ENCODE results near the gene MAML1.
"Not testable (repeated sequence)": the region's sequence is repeated elsewhere in the genome, so short reads cannot be mapped to it uniquely, and the experiment has no call there.

MAML1 gene

DNA sequence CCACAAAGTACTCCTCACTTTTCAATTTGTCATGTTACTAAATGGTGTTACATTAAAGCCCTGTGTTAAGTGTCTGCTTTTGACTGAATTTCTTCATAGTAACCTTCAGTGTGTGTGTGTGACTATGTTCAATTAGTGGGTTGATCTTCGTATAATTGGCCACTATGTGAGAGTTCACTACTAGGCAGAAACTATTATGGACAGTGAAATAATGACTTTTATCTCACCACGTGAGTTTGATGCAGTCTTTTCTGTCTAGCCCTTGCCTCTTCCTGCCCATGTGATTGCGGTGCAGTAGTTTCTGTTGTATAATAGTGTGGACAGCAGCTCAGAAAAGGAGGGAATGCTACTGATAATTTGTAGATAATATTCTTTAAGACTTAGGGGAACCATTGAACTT, 1.8 kb upstream of the MAML1 start:
- H3K27ac ChIP-seq: peak overlapping the region in 7 of 11 experiments; percentile 1 to 99 (median 93); a peak in 10 of 22 replicates
- H3K4me2 ChIP-seq: peak overlapping the region in 4 of 11 experiments; percentile 82 to 97 (median 89); a peak in 8 of 22 replicates
- peaks cover 27 to 77% (median 38%) of the 10 kb centered on the region in 10 experiments for H3K4me1 ChIP-seq
- peaks cover 27 to 65% (median 42%) of the 10 kb centered on the region in 11 experiments; a peak in 21 of 22 replicates for H4K20me1 ChIP-seq
- no peaks in the 10 kb centered on the region for H3K9me3 ChIP-seq (replicated peaks in 1 of 11)
- no peak overlapping the region for H3K4me3 ChIP-seq
- H3K27me3 ChIP-seq: no peaks in the 10 kb centered on the region
- peaks cover 53 to 76% (median 62%) of the 10 kb centered on the region in 11 experiments for H3K36me3 ChIP-seq
- no peak for TF ChIP-seq Cebpa-rat (IDR thresholded peaks at IDR 0.05)
- H3K9ac ChIP-seq: peak overlapping the region in 3 of 11 experiments; percentile 4 to 96 (median 69); a peak in 5 of 22 replicates

DNA sequence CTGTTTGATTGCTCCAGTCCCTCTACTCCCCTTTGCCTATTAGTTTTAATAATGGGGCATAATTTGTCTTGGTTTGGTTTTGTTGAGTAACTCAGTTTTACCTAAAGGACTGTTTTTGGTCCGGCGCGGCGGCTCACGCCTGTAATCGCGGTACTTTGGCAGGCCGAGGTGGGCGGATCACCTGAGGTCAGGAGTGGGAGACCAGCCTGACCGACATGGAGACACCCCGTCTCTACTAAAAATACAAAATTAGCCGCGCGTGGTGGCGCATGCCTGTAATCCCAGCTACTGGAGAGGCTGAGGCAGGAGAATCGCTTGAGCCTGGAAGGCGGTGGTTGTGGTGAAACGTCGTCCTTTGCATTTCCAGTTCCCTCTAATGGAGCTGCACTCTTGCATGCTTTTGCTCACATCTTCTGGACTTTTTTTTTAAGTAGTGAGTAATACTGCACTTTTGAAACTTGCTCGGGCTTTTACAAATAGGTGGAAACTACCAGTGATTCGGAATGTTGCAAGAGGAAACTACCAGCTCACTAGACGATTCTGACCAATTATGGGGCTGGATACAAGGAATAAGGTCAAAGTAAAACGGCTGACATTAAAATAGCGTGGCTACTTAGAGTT, 721 bp upstream of the MAML1 start:
- Histone ChIP-seq H4K20me1 (peaks cover 37 to 65% (median 49%) of the 10 kb centered on the region in 11 experiments; a peak in 21 of 22 replicates), H3K9me3 (replicated peaks in 1 of 11) (no peaks in the 10 kb centered on the region), H3K36me3 (peaks cover 45 to 76% (median 56%) of the 10 kb centered on the region in 11 experiments), H3K9ac (peak overlapping the region; percentile 69 to 99 (median 98)), H3K4me2 (peak overlapping the region; percentile 56 to 97 (median 78)), H3K4me1 (peaks cover 35 to 77% (median 42%) of the 10 kb centered on the region in 10 experiments), H3K4me3 (peak overlapping the region; percentile 49 to 98 (median 91)), H3K27ac (peak overlapping the region; percentile 57 to 99 (median 97)), H3K27me3 (no peaks in the 10 kb centered on the region)
- peak in 6 of 11 experiments; percentile 11 to 83 (median 32); a peak in 5 of 22 replicates for TF ChIP-seq Cebpa-rat (IDR thresholded peaks at IDR 0.05)

DNA sequence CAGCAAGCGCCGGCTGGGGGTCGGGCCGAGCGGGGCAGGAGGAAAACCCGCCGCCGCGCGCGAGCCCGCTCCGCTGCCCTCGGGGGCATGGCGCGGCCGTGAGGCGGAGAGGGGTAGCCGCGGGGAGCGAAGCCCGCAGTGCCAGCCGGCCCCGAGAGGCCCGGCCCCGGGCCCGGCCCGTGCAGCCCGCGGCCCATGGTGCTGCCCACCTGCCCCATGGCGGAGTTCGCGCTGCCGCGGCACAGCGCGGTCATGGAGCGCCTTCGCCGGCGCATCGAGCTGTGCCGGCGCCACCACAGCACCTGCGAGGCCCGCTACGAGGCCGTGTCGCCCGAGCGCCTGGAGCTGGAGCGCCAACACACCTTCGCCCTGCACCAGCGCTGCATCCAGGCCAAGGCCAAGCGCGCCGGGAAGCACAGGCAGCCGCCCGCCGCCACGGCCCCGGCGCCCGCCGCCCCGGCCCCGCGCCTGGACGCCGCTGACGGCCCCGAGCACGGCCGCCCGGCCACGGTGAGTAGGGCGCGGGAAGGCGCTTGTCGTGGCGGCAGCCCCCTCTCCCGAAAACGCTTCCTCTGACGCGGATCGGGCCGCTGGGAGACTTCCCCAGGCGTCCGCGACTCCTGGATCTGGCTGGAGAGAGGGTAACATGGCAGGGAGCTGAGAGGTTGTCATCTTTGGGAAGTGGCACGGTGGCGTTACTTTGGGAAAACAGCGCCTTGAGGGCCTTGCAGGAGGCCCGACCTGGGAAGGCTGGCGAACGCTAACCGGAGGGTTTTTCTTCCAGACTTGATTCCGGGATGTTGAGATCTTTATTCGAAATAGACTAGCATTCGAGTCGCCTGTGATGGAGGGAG, 523 bp downstream of the MAML1 start:
- peak overlapping the region; percentile 79 to 98 (median 92) for H3K4me3 ChIP-seq
- H3K27ac ChIP-seq: peak overlapping the region; percentile 93 to 99 (median 97)
- H4K20me1 ChIP-seq: peaks cover 48 to 65% (median 52%) of the 10 kb centered on the region in 11 experiments; a peak in 21 of 22 replicates
- H3K4me2 ChIP-seq: peak overlapping the region; percentile 71 to 95 (median 89)
- no peaks in the 10 kb centered on the region for H3K9me3 ChIP-seq (replicated peaks in 1 of 11)
- peaks cover 35 to 77% (median 43%) of the 10 kb centered on the region in 10 experiments for H3K4me1 ChIP-seq
- H3K36me3 ChIP-seq: peaks cover 39 to 76% (median 56%) of the 10 kb centered on the region in 11 experiments
- H3K27me3 ChIP-seq: no peaks in the 10 kb centered on the region
- H3K9ac ChIP-seq: peak overlapping the region; percentile 96 to 99 (median 98)
- no peak for TF ChIP-seq Cebpa-rat (IDR thresholded peaks at IDR 0.05)

DNA sequence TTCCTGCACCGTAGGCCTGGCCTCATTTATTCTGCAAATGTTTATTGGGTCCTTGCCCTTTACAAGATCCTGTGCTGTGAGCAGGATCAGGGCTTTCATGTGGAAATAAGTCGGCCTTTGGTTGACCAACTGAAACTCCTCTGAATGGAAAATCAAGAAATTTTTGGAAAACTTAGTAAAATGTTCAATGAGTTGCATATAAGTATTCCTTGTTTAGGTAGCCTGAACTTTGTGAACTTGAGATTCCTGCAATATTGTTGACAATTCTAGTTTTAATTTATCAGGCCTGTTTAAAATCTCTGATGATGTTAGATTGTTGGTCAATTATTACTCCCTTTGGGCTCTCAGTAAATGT, 1.1 kb downstream of the MAML1 start:
- no peak for TF ChIP-seq Cebpa-rat (IDR thresholded peaks at IDR 0.05)
- peaks cover 33 to 76% (median 56%) of the 10 kb centered on the region in 11 experiments for H3K36me3 ChIP-seq

DNA sequence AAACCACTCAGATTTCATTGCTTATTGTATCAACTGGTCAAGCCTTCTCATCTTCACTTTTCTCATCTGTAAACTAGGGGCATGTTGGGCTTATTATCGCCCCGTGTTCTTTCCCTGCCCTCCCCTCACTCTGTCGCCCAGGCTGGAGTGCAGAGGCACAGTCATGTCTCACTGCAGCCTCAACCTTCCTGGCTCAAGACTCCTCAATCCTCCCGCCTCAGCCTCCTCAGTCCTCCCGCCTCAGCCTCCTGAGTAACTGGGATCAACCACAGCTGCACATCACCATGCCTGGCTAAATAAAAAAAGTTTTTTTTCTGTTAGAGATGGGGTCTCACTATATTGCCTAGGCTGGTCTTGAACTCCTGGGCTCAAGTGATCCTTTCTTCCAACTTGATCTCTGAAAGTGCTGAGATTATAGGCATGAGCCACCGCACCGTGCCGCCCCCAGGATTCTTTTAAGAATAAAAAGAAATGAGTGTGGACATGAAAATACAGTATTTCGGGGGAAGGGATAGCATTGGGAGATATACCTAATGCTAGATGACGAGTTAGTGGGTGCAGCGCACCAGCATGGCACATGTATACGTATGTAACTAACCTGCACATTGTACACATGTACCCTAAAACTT, 2.0 kb downstream of the MAML1 start:
- H4K20me1 ChIP-seq: peaks cover 63 to 76% (median 67%) of the 10 kb centered on the region in 11 experiments
- peak overlapping the region; percentile 71 to 95 (median 89) for H3K4me2 ChIP-seq
- H3K36me3 ChIP-seq: peaks cover 27 to 76% (median 56%) of the 10 kb centered on the region in 11 experiments
- H3K9ac ChIP-seq: peak overlapping the region; percentile 96 to 99 (median 98)
- H3K27ac ChIP-seq: peak overlapping the region in 6 of 11 experiments; percentile 93 to 99 (median 97); a peak in 6 of 22 replicates
- H3K27me3 ChIP-seq: no peaks in the 10 kb centered on the region
- peaks cover 35 to 80% (median 50%) of the 10 kb centered on the region in 10 experiments for H3K4me1 ChIP-seq
- TF ChIP-seq Cebpa-rat (IDR thresholded peaks at IDR 0.05): no peak
- H3K4me3 ChIP-seq: peak overlapping the region; percentile 79 to 98 (median 92)
- no peaks in the 10 kb centered on the region for H3K9me3 ChIP-seq (replicated peaks in 1 of 11)

More for the DNA sequence above, 1.1 kb downstream of the MAML1 start:
- Histone ChIP-seq H3K4me2 (peak overlapping the region; percentile 71 to 95 (median 89)), H3K4me1 (peaks cover 35 to 79% (median 48%) of the 10 kb centered on the region in 10 experiments), H3K27ac (peak overlapping the region; percentile 93 to 99 (median 97)), H3K9ac (peak overlapping the region; percentile 96 to 99 (median 98)), H3K27me3 (no peaks in the 10 kb centered on the region), H4K20me1 (peaks cover 54 to 71% (median 58%) of the 10 kb centered on the region in 11 experiments; a peak in 21 of 22 replicates), H3K9me3 (replicated peaks in 1 of 11) (no peaks in the 10 kb centered on the region), H3K4me3 (peak overlapping the region; percentile 79 to 98 (median 92))

DNA sequence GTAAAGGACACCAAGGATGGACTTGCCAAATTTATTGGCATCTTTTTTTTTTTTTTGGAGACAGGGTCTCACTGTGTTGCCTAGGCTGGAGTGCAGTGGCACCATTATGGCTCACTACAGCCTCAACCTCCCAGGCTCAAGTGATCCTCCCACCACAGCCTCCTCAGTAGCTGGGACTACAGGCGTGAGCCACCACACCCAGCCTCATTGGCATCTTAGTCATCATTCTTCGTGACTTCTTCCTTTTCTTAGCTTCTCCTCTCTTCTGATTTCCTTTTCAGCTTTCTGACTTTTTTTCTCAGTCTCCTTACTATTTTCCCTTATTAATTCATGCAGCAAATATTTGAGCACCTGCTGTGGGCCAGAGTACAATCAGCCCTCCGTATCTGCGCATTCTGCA, 6.1 kb downstream of the MAML1 start:
- Histone ChIP-seq H4K20me1 (peaks cover 94 to 100% (median 98%) of the 10 kb centered on the region in 11 experiments), H3K4me3 (no peak overlapping the region), H3K9ac (no peak overlapping the region; a peak in 1 of 22 replicates), H3K4me2 (peak overlapping the region in 6 of 11 experiments; percentile 2 to 69 (median 38); a peak in 9 of 22 replicates), H3K27ac (no peak overlapping the region; a peak in 1 of 22 replicates), H3K4me1 (peaks cover 23 to 61% (median 33%) of the 10 kb centered on the region in 10 experiments), H3K27me3 (no peaks in the 10 kb centered on the region), H3K9me3 (replicated peaks in 1 of 11) (no peaks in the 10 kb centered on the region), H3K36me3 (peaks cover 22 to 90% (median 69%) of the 10 kb centered on the region in 11 experiments)
- TF ChIP-seq Cebpa-rat (IDR thresholded peaks at IDR 0.05): no peak

DNA sequence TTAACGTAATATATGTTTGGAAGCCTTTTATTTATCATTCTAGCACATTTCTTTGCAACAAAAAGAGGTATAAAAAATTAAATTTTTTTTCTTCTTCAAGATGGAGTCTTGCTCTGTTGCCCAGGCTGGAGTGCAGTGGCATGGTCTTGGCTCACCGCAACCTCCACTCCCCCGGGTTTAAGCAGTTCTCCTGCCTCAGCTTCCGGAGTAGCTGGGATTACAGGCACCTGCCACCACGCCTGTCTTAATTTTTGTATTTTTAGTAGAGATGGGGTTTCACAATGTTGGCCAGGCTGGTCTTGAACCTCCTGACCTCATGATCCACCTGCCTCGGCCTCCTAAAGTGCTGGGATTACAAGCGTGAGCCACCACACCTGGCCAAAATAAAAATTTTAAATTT, 11.5 kb downstream of the MAML1 start:
- peaks cover 0 to 12% (median 5%) of the 10 kb centered on the region in 11 experiments; a peak in 9 of 22 replicates for H3K9me3 ChIP-seq (replicated peaks in 1 of 11)
- peaks cover 82 to 100% (median 95%) of the 10 kb centered on the region in 11 experiments for H4K20me1 ChIP-seq
- H3K27me3 ChIP-seq, H3K27ac ChIP-seq, H3K9ac ChIP-seq, H3K4me3 ChIP-seq, H3K4me2 ChIP-seq: not testable (repeated sequence)
- peaks cover 0 to 11% (median 0%) of the 10 kb centered on the region in 10 experiments; a peak in 7 of 20 replicates for H3K4me1 ChIP-seq
- H3K36me3 ChIP-seq: peaks cover 23 to 97% (median 78%) of the 10 kb centered on the region in 11 experiments

DNA sequence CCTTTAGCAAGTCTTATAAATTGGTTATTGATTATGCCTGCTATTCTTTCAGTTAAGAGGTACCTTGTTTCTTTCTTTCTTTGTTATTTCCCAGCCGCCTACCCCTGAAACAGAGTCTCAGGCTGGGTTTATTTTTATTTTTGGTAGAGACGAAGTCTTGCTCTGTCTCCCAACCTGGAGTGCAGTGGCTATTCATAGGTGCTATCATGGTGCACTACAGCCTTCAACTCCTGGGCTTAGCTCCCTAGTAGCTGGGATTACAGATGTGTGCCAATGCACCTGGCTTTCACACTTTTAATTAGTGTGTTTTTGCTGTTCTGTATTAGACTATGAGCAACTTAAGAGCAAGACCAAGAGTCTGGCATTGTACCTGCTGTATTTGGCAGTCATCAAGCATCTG, 14.2 kb downstream of the MAML1 start:
- no peak for TF ChIP-seq Cebpa-rat (IDR thresholded peaks at IDR 0.05)
- H3K4me3 ChIP-seq: no peak overlapping the region
- peaks cover 82 to 100% (median 95%) of the 10 kb centered on the region in 11 experiments for H4K20me1 ChIP-seq
- H3K9me3 ChIP-seq (replicated peaks in 1 of 11): peaks cover 0 to 24% (median 6%) of the 10 kb centered on the region in 11 experiments; a peak in 11 of 22 replicates
- H3K36me3 ChIP-seq: peaks cover 29 to 98% (median 80%) of the 10 kb centered on the region in 11 experiments
- peaks cover 0 to 13% (median 3%) of the 10 kb centered on the region in 10 experiments; a peak in 7 of 20 replicates for H3K4me1 ChIP-seq
- H3K4me2 ChIP-seq: no peak overlapping the region
- H3K27ac ChIP-seq: no peak overlapping the region
- no peaks in the 10 kb centered on the region for H3K27me3 ChIP-seq
- H3K9ac ChIP-seq: no peak overlapping the region
